Activated CD8-positive, alpha-beta T cell treated with anti-CD3 and anti-CD28 coated beads for 36 hours (primary cell): Measurements from ENCODE around the gene TPM4. TPM values are rescaled to one million over a fixed set of nuclear protein-coding genes. Genes with fewer than 3 reads are reported as not detected.
"Not testable (repeated sequence)": the region's sequence is repeated elsewhere in the genome, so short reads cannot be mapped to it uniquely, and the experiment has no call there.

Experiments
- ATAC-seq: fragments of 200-7000 bp; cut with Tn5 transposase; one replicate; pipeline ENCODE4 v1.10.0; 2021; ENCODE audit warnings: mild to moderate bottlenecking, moderate library complexity
- CTCF ChIA-PET: fragments of 350-600 bp; sonication (Branson Sonifier 250); formaldehyde crosslinking; loops from one replicate; lab custom pipeline; 2021; ENCODE audit warnings: antibody characterized with exemption; lab: Charles Lee
- POLR2A ChIA-PET: fragments of 350-600 bp; sonication (Branson Sonifier 250); formaldehyde crosslinking; loops from one replicate; lab custom pipeline; 2021; ENCODE audit warnings: antibody characterized with exemption; lab: Charles Lee
- DNase-seq: peaks from one replicate; pipeline ENCODE4 v3.0.0-alpha.2; 2020
- H3K27ac Mint-ChIP-seq: one replicate; pipeline ENCODE4 v1.8.0; 2021; ENCODE audit warnings: mild to moderate bottlenecking, mixed read lengths
- H3K27me3 Mint-ChIP-seq: one replicate; pipeline ENCODE4 v1.8.0; 2021; ENCODE audit warnings: mixed read lengths
- H3K36me3 Mint-ChIP-seq: one replicate; pipeline ENCODE4 v1.8.0; 2021; ENCODE audit warnings: low read depth, mixed read lengths
- H3K4me1 Mint-ChIP-seq: one replicate; pipeline ENCODE4 v1.8.0; 2021; ENCODE audit warnings: low read depth, mixed read lengths
- H3K4me3 Mint-ChIP-seq: one replicate; pipeline ENCODE4 v1.8.0; 2021; ENCODE audit warnings: mild to moderate bottlenecking, moderate library complexity, mixed read lengths
- H3K9me3 Mint-ChIP-seq: one replicate; pipeline ENCODE4 v1.8.0; 2021; ENCODE audit warnings: mixed read lengths
- CTCF ChIP-seq: fragments of 200-600 bp; IDR thresholded peaks from one replicate; pipeline ENCODE4 v1.8.0; 2022; ENCODE audit warnings: antibody characterized with exemption, mild to moderate bottlenecking
- intact Hi-C: fragments of 100-400 bp; cut with micrococcal nuclease; formaldehyde crosslinking; loops from one replicate; pipeline ENCODE4 v1.10.0; 2022
- total RNA-seq, 2 experiments: library from RNA; stranded (reverse); gene quantifications; one replicate each; pipeline ENCODE4 v1.2.3, GENCODE V29; 2021

Gene TPM4
- total RNA-seq, 2 experiments from 2014 or later, result 230 to 232 TPM

- Mint-ChIP-seq H3K9me3 (no peaks in the 10 kb centered on the region), H3K4me1 (peaks cover 67% of the 10 kb centered on the region), H3K27me3 (no peaks in the 10 kb centered on the region), H3K36me3 (peaks cover 84% of the 10 kb centered on the region), H3K27ac (peak overlapping the region; percentile 6), H3K4me3 (no peak overlapping the region)
- no peak for TF ChIP-seq CTCF
- ATAC-seq, result no peak
- intact Hi-C loops, result no loop called here
- CTCF ChIA-PET, result interaction anchor here (0.7 to 2.4 kb wide), 6 partner anchors 11 to 42 kb away, joined by 3 to 11 read pairs (median 4); no protein-coding TSS in a partner anchor
- POLR2A ChIA-PET, result interaction anchor here (0.7 to 4.5 kb wide), 7 partner anchors 9 to 105 kb away, joined by 3 to 29 read pairs (median 4); no protein-coding TSS in a partner anchor
- DNase-seq, result no peak
These were observed 7.9 kb downstream of the TPM4 start for GRCh38 chr19:16084067-16084685.

- ChIA-PET POLR2A (interaction anchor here (0.7 to 4.5 kb wide), 10 partner anchors 8 to 104 kb away, joined by 3 to 33 read pairs (median 4); partner anchors contain the start of gene TPM4), CTCF (interaction anchor here (0.7 to 2.8 kb wide), 7 partner anchors 9 to 25 kb away, joined by 3 to 12 read pairs (median 6); partner anchors contain the start of gene TPM4)
- H3K4me1 Mint-ChIP-seq, result peaks cover 59% of the 10 kb centered on the region
- H3K4me3 Mint-ChIP-seq, result no peak overlapping the region
- no peak for ATAC-seq
- peak overlapping the region; percentile 92 for H3K27ac Mint-ChIP-seq
- intact Hi-C loops, result no loop called here
- H3K36me3 Mint-ChIP-seq, result peaks cover 88% of the 10 kb centered on the region
- DNase-seq, result peak; percentile 47
- no peaks in the 10 kb centered on the region for H3K9me3 Mint-ChIP-seq
- TF ChIP-seq CTCF, result no peak
- H3K27me3 Mint-ChIP-seq, result no peaks in the 10 kb centered on the region
These were observed 8.8 kb downstream of the TPM4 start for GRCh38 chr19:16085115-16085514.

DNA sequence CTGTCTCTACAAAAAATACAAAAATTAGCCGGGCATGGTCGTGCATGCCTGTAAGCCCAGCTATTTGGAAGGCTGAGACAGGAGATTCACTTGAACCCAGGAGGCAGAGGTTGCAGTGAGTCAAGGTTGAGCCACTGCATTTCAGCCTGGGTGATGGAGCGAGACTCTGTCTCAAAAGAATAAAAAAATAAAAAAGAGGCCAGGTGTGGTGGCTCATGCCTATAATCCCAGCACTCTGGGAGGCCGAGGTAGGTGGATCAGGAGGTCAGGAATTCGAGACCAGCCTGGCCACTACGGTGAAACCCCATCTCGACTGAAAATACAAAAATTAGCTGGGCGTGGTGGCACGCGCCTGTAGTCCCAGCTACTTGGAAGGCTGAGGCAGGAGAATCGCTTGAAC lies 11.1 kb downstream of the TPM4 start:
- H3K4me3 Mint-ChIP-seq, H3K9me3 Mint-ChIP-seq, H3K27ac Mint-ChIP-seq, DNase-seq, H3K27me3 Mint-ChIP-seq, intact Hi-C loops, ATAC-seq: not testable (repeated sequence)
- ChIA-PET POLR2A (interaction anchor here (0.7 to 4.5 kb wide), 10 partner anchors 8 to 46 kb away, joined by 3 to 33 read pairs (median 4); partner anchors contain the start of gene TPM4), CTCF (interaction anchor here (1.1 to 2.8 kb wide), 7 partner anchors 8 to 46 kb away, joined by 3 to 20 read pairs (median 11); no protein-coding TSS in a partner anchor)
- peaks cover 82% of the 10 kb centered on the region for H3K36me3 Mint-ChIP-seq
- peaks cover 41% of the 10 kb centered on the region for H3K4me1 Mint-ChIP-seq

GRCh38 chr19:16087940-16088339 lies 11.6 kb downstream of the TPM4 start:
- CTCF ChIA-PET, result interaction anchor here (2.3 to 2.8 kb wide), 2 partner anchors 23 to 46 kb away, joined by 11 to 12 read pairs; no protein-coding TSS in a partner anchor
- no peaks in the 10 kb centered on the region for H3K27me3 Mint-ChIP-seq
- H3K36me3 Mint-ChIP-seq, result peaks cover 81% of the 10 kb centered on the region
- DNase-seq (no peak), ATAC-seq (no peak)
- POLR2A ChIA-PET, result interaction anchor here (0.7 to 4.5 kb wide), 6 partner anchors 8 to 45 kb away, joined by 3 to 33 read pairs (median 4); partner anchors contain the start of gene TPM4
- no peak for TF ChIP-seq CTCF
- H3K27ac Mint-ChIP-seq, result no peak overlapping the region
- H3K9me3 Mint-ChIP-seq, result no peaks in the 10 kb centered on the region
- H3K4me1 Mint-ChIP-seq, result peaks cover 36% of the 10 kb centered on the region
- intact Hi-C loops, result no loop called here
- H3K4me3 Mint-ChIP-seq, result no peak overlapping the region

DNA sequence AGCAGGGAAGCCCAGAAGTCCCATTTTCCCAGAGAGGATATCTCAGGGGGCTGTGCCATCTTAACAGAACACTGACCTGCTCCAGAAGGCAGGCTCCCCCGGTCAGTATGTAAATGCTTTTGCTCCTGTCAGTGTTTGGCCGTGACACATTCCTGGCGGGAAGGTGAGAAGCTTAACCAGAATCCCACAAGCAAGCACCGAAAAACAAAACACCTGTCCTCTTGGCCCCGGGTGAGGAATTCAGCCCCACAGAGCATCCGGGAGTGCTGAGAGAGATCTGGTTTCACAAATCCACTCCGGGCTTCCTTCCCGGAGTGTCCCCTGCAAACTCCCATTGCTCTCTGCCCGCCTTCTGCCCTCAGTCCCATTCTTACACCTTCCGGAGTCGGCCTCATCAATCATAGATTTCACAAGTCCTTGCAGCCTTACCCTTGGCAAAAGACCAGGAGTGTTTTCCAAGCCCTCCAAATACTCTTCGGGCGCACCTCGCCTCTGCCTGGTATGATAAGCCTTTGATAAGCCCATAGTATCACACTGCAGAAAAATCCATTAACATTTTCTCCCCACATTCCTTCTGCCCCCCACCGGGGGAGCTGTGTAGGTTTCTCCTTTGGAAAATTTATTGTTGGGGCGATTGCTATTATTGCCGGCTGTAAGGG lies 12.2 kb downstream of the TPM4 start:
- Mint-ChIP-seq H3K4me3 (no peak overlapping the region), H3K27ac (no peak overlapping the region), H3K9me3 (no peaks in the 10 kb centered on the region), H3K4me1 (peaks cover 32% of the 10 kb centered on the region), H3K27me3 (no peaks in the 10 kb centered on the region), H3K36me3 (peaks cover 81% of the 10 kb centered on the region)
- no peak for DNase-seq
- POLR2A ChIA-PET, result interaction anchor here (1.0 to 3.9 kb wide), 3 partner anchors 11 to 114 kb away, joined by 3 to 33 read pairs (median 3); partner anchors contain the start of gene TPM4
- TF ChIP-seq CTCF, result no peak
- intact Hi-C loops, result no loop called here
- CTCF ChIA-PET, result interaction anchor here (0.9 to 1.2 kb wide), 4 partner anchors 11 to 47 kb away, joined by 3 to 4 read pairs (median 3); no protein-coding TSS in a partner anchor
- ATAC-seq, result no peak
